K562 (cell line): ENCODE results near the gene MARCHF3. TPM values are rescaled to one million over a fixed set of nuclear protein-coding genes. Genes with fewer than 3 reads are reported as not detected.

ENCODE experiments used
- ARID1B ChIP-seq: fragments of 450-650 bp; IDR thresholded peaks from 2 replicates; pipeline ENCODE4 v1.6.1; 2016; ENCODE audit warnings: antibody characterized with exemption, mild to moderate bottlenecking, inconsistent platforms
- ATF7 ChIP-seq: fragments of 450-650 bp; IDR thresholded peaks from 2 replicates; pipeline ENCODE4 v1.7.1; 2014; ENCODE audit warnings: mild to moderate bottlenecking, moderate library complexity
- BRD4 ChIP-seq: fragments of 200-600 bp; sonication (generic); IDR thresholded peaks from 2 replicates; pipeline ENCODE4 v1.6.1; 2017; ENCODE audit warnings: inconsistent platforms
- CTBP1 ChIP-seq: fragments of 450-650 bp; IDR thresholded peaks from 2 replicates; pipeline ENCODE4 v1.6.1; 2016; ENCODE audit warnings: borderline replicate concordance
- GMEB1 ChIP-seq: fragments of 250-450 bp; sonication (Bioruptor Pico); IDR thresholded peaks from 2 replicates; pipeline ENCODE4 v1.4.0; 2020; ENCODE audit warnings: mild to moderate bottlenecking
- HCFC1 ChIP-seq: IDR thresholded peaks from 2 replicates; pipeline ENCODE4 v1.6.1; 2012; ENCODE audit warnings: low read depth, low read length, improper control_type of control experiment
- HLTF ChIP-seq: fragments of 450-650 bp; IDR thresholded peaks from 2 replicates; pipeline ENCODE4 v1.6.1; 2016
- MLX ChIP-seq, 2 experiments: fragments of 450-650 bp in 1 of 2; sonication (generic) in 1 of 2; formaldehyde crosslinking; conservative IDR thresholded peaks; 2 replicates each; pipeline versions ENCODE4 v1.4.0 to v1.8.1; 2020 to 2022; ENCODE audit warnings: mild to moderate bottlenecking in 1 of 2, missing genetic modification reagents in 1 of 2
- MTF1 ChIP-seq: fragments of 250-450 bp; sonication (Bioruptor Pico); IDR thresholded peaks from 2 replicates; pipeline ENCODE4 v1.9.0; 2021; ENCODE audit warnings: moderate library complexity, mild to moderate bottlenecking, inconsistent platforms, borderline replicate concordance
- NR2C1 ChIP-seq, 2 experiments: fragments of 450-650 bp; IDR thresholded peaks; 2 replicates each; pipeline ENCODE4 v1.6.1; 2017; ENCODE audit warnings: mild to moderate bottlenecking in 2 of 2, antibody characterized with exemption in 1 of 2, inconsistent platforms in 1 of 2, missing compliant biosample characterization in 1 of 2, missing genetic modification characterization in 1 of 2
- PML ChIP-seq: IDR thresholded peaks from 2 replicates; pipeline ENCODE4 v1.6.1; 2012; ENCODE audit warnings: low read length, inconsistent platforms
- POLR2AphosphoS5 ChIP-seq: IDR thresholded peaks from 2 replicates; pipeline ENCODE4 v1.6.1; 2011; ENCODE audit warnings: mild to moderate bottlenecking, low read depth, low read length, moderate library complexity; ENCODE audit not compliant: control insufficient read depth, insufficient read depth
- RBM22 ChIP-seq: fragments of 200-400 bp; formaldehyde crosslinking; IDR thresholded peaks from 2 replicates; pipeline ENCODE4 v1.6.1; 2018; ENCODE audit warnings: low read length, low read depth; ENCODE audit not compliant: poor library complexity, severe bottlenecking
- SAFB ChIP-seq: fragments of 200-400 bp; formaldehyde crosslinking; IDR thresholded peaks from 2 replicates; pipeline ENCODE4 v1.6.1; 2017; ENCODE audit warnings: low read depth, low read length, borderline replicate concordance
- SMAD4 ChIP-seq: fragments of 250-450 bp; sonication (Bioruptor Pico); conservative IDR thresholded peaks from 2 replicates; pipeline ENCODE4 v1.8.0; 2021; ENCODE audit warnings: inconsistent platforms, mild to moderate bottlenecking, moderate library complexity
- TCF7L2 ChIP-seq: fragments of 150-350 bp; IDR thresholded peaks from 2 replicates; pipeline ENCODE4 v1.6.1; 2016; ENCODE audit warnings: low read depth, mild to moderate bottlenecking, low read length, moderate library complexity
- TEAD4 ChIP-seq, 2 experiments: sonication (generic) in 1 of 2; formaldehyde crosslinking in 1 of 2; IDR thresholded peaks; 2 replicates each; pipeline versions ENCODE4 v1.6.1 to v1.8.0; 2012 to 2022; ENCODE audit warnings: borderline replicate concordance in 1 of 2, inconsistent platforms in 1 of 2, low read length in 1 of 2, mild to moderate bottlenecking in 1 of 2, missing genetic modification reagents in 1 of 2
- TFAP4 ChIP-seq: sonication (generic); formaldehyde crosslinking; IDR thresholded peaks from 2 replicates; pipeline ENCODE4 v1.8.0; 2022; ENCODE audit warnings: missing genetic modification reagents, mild to moderate bottlenecking, moderate library complexity, borderline replicate concordance
- ZC3H8 ChIP-seq: fragments of 450-650 bp; IDR thresholded peaks from 2 replicates; pipeline ENCODE4 v1.6.1; 2017
- ZKSCAN8 ChIP-seq: fragments of 200-800 bp; sonication (Bioruptor generic); IDR thresholded peaks from 2 replicates; pipeline ENCODE4 v1.6.1; 2016; ENCODE audit warnings: missing genetic modification characterization, missing compliant biosample characterization
- ZNF592 ChIP-seq: fragments of 450-650 bp; IDR thresholded peaks from 2 replicates; pipeline ENCODE4 v1.6.1; 2017; ENCODE audit warnings: antibody characterized with exemption, mild to moderate bottlenecking
- polyA plus RNA-seq, 8 experiments: library from polyadenylated mRNA; depleted of rRNA in 4 of 8; stranded (reverse) in 5 of 8; unstranded in 3 of 8; fragments of >200 nt; fragmentation: Nextera tagmentation in 2 of 8; fragmentation: Illumina TruSeq in 1 of 8; extraction: Ambion mirVana in 2 of 8; extraction: Trizol in 1 of 8; gene quantifications; 2 replicates each; pipeline versions ENCODE4 v1.2.1 to v1.2.3, GENCODE V29; 2011 to 2014; ENCODE audit warnings: inconsistent platforms in 1 of 8, missing spikeins in 1 of 8
- total RNA-seq, 7 experiments: library from RNA; depleted of rRNA in 6 of 7; stranded (reverse); fragments of >200 nt in 6 of 7; fragmentation: Illumina TruSeq in 2 of 7; extraction: Trizol in 2 of 7; gene quantifications; 2 replicates each; pipeline versions ENCODE4 v1.2.1 to v1.2.3, GENCODE V29; 2011 to 2021; ENCODE audit warnings: low replicate concordance in 1 of 7

The MARCHF3 gene
- total and polyA plus RNA-seq, 9 of the 15 experiments (the other 6 are each of a cell fraction or from before 2014, with no cell fraction given) = 5.6 to 37.4 (median 16.5) TPM

- peak; percentile 80 for TF ChIP-seq ZNF592
- no peak for TF ChIP-seq MTF1 (CRISPR knock-in tag)
- TF ChIP-seq NR2C1 (IDR thresholded peaks at IDR 0.05) = peak; percentile 72
- peak; percentile 76 for TF ChIP-seq NR2C1 (tag; IDR thresholded peaks at IDR 0.05)
- 0 out of 2 replicates have a peak, but pooled peaks have one; percentile 17 for TF ChIP-seq GMEB1 (CRISPR knock-in tag)
- no peak for TF ChIP-seq TCF7L2
- peak; percentile 79 for TF ChIP-seq SMAD4 (CRISPR knock-in tag)
- peak; percentile 73 for TF ChIP-seq ATF7
- TF ChIP-seq MLX (CRISPR knock-in tag; conservative IDR thresholded peaks at IDR 0.05) = no peak
- TF ChIP-seq ZC3H8 = no peak
- TF ChIP-seq ARID1B = peak; percentile 98
- TF ChIP-seq HCFC1 = no peak
- TF ChIP-seq CTBP1 = peak; percentile 84; the same call in 1 of the 2 replicates
- peak; percentile 89 for TF ChIP-seq PML
- TF ChIP-seq BRD4 = no peak
- no peak for TF ChIP-seq SAFB
- TF ChIP-seq HLTF = 0 out of 2 replicates have a peak, but pooled peaks have one; percentile 26
- 0 out of 2 replicates have a peak, but pooled peaks have one; percentile 50 for TF ChIP-seq ZKSCAN8 (CRISPR knock-in tag)
- TF ChIP-seq TEAD4 (IDR thresholded peaks at IDR 0.05; ENCODE audit: low read length) = peak; percentile 96
- TF ChIP-seq TEAD4 (CRISPR knock-in tag; IDR thresholded peaks at IDR 0.05; ENCODE audit: borderline replicate concordance) = no peak
- peak; percentile 96 for TF ChIP-seq POLR2AphosphoS5
- TF ChIP-seq TFAP4 (CRISPR knock-in tag) = peak; percentile 85
- no peak for TF ChIP-seq RBM22
Measured at GRCh38 chr5:126976520-126977172, 53.7 kb downstream of the MARCHF3 start (continued).
